ENCODE results near the gene TEKTIP1.
"Not testable (repeated sequence)": the region's sequence is repeated elsewhere in the genome, so short reads cannot be mapped to it uniquely, and the experiment has no call there.

The TEKTIP1 gene

GRCh38 chr19:3575949-3576673 is 37.1 kb downstream of the TEKTIP1 start:
- TF ChIP-seq CTCF (conservative IDR thresholded peaks at IDR 0.05; ENCODE audit: low read length), result no peak
- peak overlapping the region; percentile 37 for H3K4me3 ChIP-seq (ENCODE audit: low read length)
- DNase-seq (ENCODE audit: low read depth), result no peak

- TF ChIP-seq CTCF (conservative IDR thresholded peaks at IDR 0.05; ENCODE audit: low read length), result no peak
- peak; percentile 70 for DNase-seq (ENCODE audit: low read depth)
- peak overlapping the region; percentile 37 for H3K4me3 ChIP-seq (ENCODE audit: low read length)
Measured at GRCh38 chr19:3576696-3577443, 37.9 kb downstream of the TEKTIP1 start.

GRCh38 chr19:3577723-3578344 is 38.9 kb downstream of the TEKTIP1 start:
- no peak overlapping the region for H3K4me3 ChIP-seq (ENCODE audit: low read length)
- DNase-seq (ENCODE audit: low read depth), result no peak
- TF ChIP-seq CTCF (conservative IDR thresholded peaks at IDR 0.05; ENCODE audit: low read length), result no peak

GRCh38 chr19:3578390-3578789 is 39.4 kb downstream of the TEKTIP1 start:
- DNase-seq (ENCODE audit: low read depth), result no peak
- no peak for TF ChIP-seq CTCF (conservative IDR thresholded peaks at IDR 0.05; ENCODE audit: low read length)
- H3K4me3 ChIP-seq (ENCODE audit: low read length), result no peak overlapping the region

- TF ChIP-seq CTCF (conservative IDR thresholded peaks at IDR 0.05; ENCODE audit: low read length), result no peak
- no peak overlapping the region for H3K4me3 ChIP-seq (ENCODE audit: low read length)
- DNase-seq (ENCODE audit: low read depth), result peak; percentile 95
Measured at GRCh38 chr19:3580156-3580934, 41.4 kb downstream of the TEKTIP1 start.

- DNase-seq (ENCODE audit: low read depth), result not testable (repeated sequence)
Measured at GRCh38 chr19:3581792-3582191, 42.8 kb downstream of the TEKTIP1 start.

GRCh38 chr19:3584036-3584802 is 45.2 kb downstream of the TEKTIP1 start:
- H3K4me3 ChIP-seq (ENCODE audit: low read length); DNase-seq (ENCODE audit: low read depth): not testable (repeated sequence)

More at GRCh38 chr19:3581792-3582191, 42.8 kb downstream of the TEKTIP1 start:
- H3K4me3 ChIP-seq (ENCODE audit: low read length), result not testable (repeated sequence)

Data from AG10803 (cell line).